A549 (cell line): Measurements from ENCODE around the gene TANGO2.

Experiments
- CEBPB ChIP-seq, 2 experiments: fragments of >200 bp in 1 of 2; sonication (Bioruptor Twin) in 1 of 2; formaldehyde crosslinking in 1 of 2; IDR thresholded peaks; 2 replicates each; pipeline ENCODE4 v1.6.1; 2012 to 2016
- CHD2 ChIP-seq: fragments of 150-350 bp; IDR thresholded peaks from 2 replicates; pipeline ENCODE4 v1.6.1; 2014; ENCODE audit warnings: low read length; ENCODE audit not compliant: partially characterized antibody
- HDAC2 ChIP-seq: fragments of 200-600 bp; sonication (generic); IDR thresholded peaks from 2 replicates; pipeline ENCODE4 v1.6.1; 2016
- KDM1A ChIP-seq: fragments of 200-600 bp; sonication (generic); IDR thresholded peaks from 2 replicates; pipeline ENCODE4 v1.6.1; 2016; ENCODE audit warnings: low read depth, mild to moderate bottlenecking
- POLR2A ChIP-seq: IDR thresholded peaks from 2 replicates; pipeline ENCODE4 v1.6.1; 2012; ENCODE audit warnings: mild to moderate bottlenecking, low read length
- RFX5 ChIP-seq: fragments of 450-650 bp; IDR thresholded peaks from 2 replicates; pipeline ENCODE4 v1.7.1; 2014; ENCODE audit warnings: antibody characterized with exemption, mild to moderate bottlenecking, moderate library complexity
- TF ChIP-seq, protein P1 (sequence below): fragments of >200 bp; sonication (Bioruptor Twin); formaldehyde crosslinking; IDR thresholded peaks from 3 replicates; pipeline ENCODE4 v1.5.1; 2016
- TF ChIP-seq, protein P2 (sequence below): IDR thresholded peaks from 2 replicates; pipeline ENCODE4 v1.6.1; 2012; ENCODE audit warnings: low read depth, borderline replicate concordance
- TF ChIP-seq, protein P3 (sequence below): IDR thresholded peaks from 2 replicates; pipeline ENCODE4 v1.6.1; 2012
- TF ChIP-seq, protein P4 (sequence below): fragments of 200-600 bp; sonication (generic); IDR thresholded peaks from 2 replicates; pipeline ENCODE4 v1.6.1; 2016; ENCODE audit warnings: antibody characterized with exemption, mild to moderate bottlenecking, moderate library complexity
- TF ChIP-seq, protein P5 (sequence below): IDR thresholded peaks from 2 replicates; pipeline ENCODE4 v1.6.1; 2012

DNA sequence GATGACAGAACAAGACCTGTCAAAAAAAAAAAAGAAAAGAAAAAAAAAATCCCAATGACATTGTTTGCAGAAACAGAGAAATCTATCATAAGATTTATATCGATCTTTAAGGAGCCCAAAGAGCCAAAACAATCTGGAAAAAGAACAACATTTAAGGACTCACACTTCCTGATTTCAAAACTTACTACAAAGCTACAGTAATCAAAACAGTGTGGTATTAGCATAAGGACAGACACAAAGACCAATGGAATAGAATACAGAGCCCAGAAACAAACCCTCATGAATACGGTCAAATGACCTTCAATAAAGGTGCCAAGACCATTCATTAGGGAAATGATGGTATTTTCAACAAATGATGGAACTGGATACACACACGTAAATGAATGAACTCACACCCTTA is 16.4 kb upstream of the TANGO2 start:
- no peak for TF ChIP-seq KDM1A
- TF ChIP-seq, protein P1, sequence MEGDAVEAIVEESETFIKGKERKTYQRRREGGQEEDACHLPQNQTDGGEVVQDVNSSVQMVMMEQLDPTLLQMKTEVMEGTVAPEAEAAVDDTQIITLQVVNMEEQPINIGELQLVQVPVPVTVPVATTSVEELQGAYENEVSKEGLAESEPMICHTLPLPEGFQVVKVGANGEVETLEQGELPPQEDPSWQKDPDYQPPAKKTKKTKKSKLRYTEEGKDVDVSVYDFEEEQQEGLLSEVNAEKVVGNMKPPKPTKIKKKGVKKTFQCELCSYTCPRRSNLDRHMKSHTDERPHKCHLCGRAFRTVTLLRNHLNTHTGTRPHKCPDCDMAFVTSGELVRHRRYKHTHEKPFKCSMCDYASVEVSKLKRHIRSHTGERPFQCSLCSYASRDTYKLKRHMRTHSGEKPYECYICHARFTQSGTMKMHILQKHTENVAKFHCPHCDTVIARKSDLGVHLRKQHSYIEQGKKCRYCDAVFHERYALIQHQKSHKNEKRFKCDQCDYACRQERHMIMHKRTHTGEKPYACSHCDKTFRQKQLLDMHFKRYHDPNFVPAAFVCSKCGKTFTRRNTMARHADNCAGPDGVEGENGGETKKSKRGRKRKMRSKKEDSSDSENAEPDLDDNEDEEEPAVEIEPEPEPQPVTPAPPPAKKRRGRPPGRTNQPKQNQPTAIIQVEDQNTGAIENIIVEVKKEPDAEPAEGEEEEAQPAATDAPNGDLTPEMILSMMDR: no peak
- TF ChIP-seq RFX5: no peak
- no peak for TF ChIP-seq HDAC2
- no peak for TF ChIP-seq CHD2
- TF ChIP-seq, protein P2, sequence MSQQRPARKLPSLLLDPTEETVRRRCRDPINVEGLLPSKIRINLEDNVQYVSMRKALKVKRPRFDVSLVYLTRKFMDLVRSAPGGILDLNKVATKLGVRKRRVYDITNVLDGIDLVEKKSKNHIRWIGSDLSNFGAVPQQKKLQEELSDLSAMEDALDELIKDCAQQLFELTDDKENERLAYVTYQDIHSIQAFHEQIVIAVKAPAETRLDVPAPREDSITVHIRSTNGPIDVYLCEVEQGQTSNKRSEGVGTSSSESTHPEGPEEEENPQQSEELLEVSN: no peak
- TF ChIP-seq, protein P3, sequence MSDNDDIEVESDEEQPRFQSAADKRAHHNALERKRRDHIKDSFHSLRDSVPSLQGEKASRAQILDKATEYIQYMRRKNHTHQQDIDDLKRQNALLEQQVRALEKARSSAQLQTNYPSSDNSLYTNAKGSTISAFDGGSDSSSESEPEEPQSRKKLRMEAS: no peak
- TF ChIP-seq POLR2A: no peak
- TF ChIP-seq, protein P4, sequence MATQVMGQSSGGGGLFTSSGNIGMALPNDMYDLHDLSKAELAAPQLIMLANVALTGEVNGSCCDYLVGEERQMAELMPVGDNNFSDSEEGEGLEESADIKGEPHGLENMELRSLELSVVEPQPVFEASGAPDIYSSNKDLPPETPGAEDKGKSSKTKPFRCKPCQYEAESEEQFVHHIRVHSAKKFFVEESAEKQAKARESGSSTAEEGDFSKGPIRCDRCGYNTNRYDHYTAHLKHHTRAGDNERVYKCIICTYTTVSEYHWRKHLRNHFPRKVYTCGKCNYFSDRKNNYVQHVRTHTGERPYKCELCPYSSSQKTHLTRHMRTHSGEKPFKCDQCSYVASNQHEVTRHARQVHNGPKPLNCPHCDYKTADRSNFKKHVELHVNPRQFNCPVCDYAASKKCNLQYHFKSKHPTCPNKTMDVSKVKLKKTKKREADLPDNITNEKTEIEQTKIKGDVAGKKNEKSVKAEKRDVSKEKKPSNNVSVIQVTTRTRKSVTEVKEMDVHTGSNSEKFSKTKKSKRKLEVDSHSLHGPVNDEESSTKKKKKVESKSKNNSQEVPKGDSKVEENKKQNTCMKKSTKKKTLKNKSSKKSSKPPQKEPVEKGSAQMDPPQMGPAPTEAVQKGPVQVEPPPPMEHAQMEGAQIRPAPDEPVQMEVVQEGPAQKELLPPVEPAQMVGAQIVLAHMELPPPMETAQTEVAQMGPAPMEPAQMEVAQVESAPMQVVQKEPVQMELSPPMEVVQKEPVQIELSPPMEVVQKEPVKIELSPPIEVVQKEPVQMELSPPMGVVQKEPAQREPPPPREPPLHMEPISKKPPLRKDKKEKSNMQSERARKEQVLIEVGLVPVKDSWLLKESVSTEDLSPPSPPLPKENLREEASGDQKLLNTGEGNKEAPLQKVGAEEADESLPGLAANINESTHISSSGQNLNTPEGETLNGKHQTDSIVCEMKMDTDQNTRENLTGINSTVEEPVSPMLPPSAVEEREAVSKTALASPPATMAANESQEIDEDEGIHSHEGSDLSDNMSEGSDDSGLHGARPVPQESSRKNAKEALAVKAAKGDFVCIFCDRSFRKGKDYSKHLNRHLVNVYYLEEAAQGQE: no peak
- TF ChIP-seq, protein P5, sequence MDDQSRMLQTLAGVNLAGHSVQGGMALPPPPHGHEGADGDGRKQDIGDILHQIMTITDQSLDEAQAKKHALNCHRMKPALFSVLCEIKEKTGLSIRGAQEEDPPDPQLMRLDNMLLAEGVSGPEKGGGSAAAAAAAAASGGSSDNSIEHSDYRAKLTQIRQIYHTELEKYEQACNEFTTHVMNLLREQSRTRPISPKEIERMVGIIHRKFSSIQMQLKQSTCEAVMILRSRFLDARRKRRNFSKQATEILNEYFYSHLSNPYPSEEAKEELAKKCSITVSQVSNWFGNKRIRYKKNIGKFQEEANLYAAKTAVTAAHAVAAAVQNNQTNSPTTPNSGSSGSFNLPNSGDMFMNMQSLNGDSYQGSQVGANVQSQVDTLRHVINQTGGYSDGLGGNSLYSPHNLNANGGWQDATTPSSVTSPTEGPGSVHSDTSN: no peak
- no peak for TF ChIP-seq CEBPB (IDR thresholded peaks at IDR 0.05)
